Suprapubic skin (tissue), 4 donors: ENCODE data around the gene TLE4.

Experiments
- CTCF ChIP-seq, 2 donors: fragments of 200-600 bp in 1 of 2; fragments of 450-650 bp in 1 of 2; sonication (generic) in 1 of 2; IDR thresholded peaks; one replicate each; pipeline ENCODE4 v1.5.1; 2016 to 2019; ENCODE audit warnings: antibody characterized with exemption in 2 of 2, mild to moderate bottlenecking in 1 of 2, moderate library complexity in 1 of 2
- EP300 ChIP-seq: sonication (generic); formaldehyde crosslinking; IDR thresholded peaks from one replicate; pipeline ENCODE4 v1.6.1; 2017; ENCODE audit warnings: antibody characterized with exemption
- POLR2A ChIP-seq, 2 donors: fragments of 450-650 bp; IDR thresholded peaks; one replicate each; pipeline ENCODE4 v1.6.1; 2017; ENCODE audit warnings: antibody characterized with exemption in 2 of 2, mild to moderate bottlenecking in 2 of 2, moderate library complexity in 2 of 2
- POLR2AphosphoS5 ChIP-seq, 3 donors: sonication (generic); formaldehyde crosslinking; IDR thresholded peaks; one replicate each; pipeline ENCODE4 v1.6.1; 2017; ENCODE audit warnings: antibody characterized with exemption in 3 of 3

GRCh38 chr9:79592726-79593493, 21.1 kb downstream of the TLE4 start:
- TF ChIP-seq CTCF (IDR thresholded peaks at IDR 0.05), result no peak
- TF ChIP-seq EP300, result no peak
- TF ChIP-seq POLR2A (IDR thresholded peaks at IDR 0.05), result no peak
- no peak for TF ChIP-seq POLR2AphosphoS5 (IDR thresholded peaks at IDR 0.05)
